GM19397 (cell line): Measurements from ENCODE around the gene ZDHHC8.

Experiments
- ATAC-seq: cut with Tn5 transposase; IDR thresholded peaks from one replicate; pipeline ENCODE4 v1.9.1; 2021; ENCODE audit warnings: mild to moderate bottlenecking, moderate library complexity; ENCODE audit not compliant: unreplicated experiment

ZDHHC8 gene, protein sequence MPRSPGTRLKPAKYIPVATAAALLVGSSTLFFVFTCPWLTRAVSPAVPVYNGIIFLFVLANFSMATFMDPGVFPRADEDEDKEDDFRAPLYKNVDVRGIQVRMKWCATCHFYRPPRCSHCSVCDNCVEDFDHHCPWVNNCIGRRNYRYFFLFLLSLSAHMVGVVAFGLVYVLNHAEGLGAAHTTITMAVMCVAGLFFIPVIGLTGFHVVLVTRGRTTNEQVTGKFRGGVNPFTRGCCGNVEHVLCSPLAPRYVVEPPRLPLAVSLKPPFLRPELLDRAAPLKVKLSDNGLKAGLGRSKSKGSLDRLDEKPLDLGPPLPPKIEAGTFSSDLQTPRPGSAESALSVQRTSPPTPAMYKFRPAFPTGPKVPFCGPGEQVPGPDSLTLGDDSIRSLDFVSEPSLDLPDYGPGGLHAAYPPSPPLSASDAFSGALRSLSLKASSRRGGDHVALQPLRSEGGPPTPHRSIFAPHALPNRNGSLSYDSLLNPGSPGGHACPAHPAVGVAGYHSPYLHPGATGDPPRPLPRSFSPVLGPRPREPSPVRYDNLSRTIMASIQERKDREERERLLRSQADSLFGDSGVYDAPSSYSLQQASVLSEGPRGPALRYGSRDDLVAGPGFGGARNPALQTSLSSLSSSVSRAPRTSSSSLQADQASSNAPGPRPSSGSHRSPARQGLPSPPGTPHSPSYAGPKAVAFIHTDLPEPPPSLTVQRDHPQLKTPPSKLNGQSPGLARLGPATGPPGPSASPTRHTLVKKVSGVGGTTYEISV

DNA sequence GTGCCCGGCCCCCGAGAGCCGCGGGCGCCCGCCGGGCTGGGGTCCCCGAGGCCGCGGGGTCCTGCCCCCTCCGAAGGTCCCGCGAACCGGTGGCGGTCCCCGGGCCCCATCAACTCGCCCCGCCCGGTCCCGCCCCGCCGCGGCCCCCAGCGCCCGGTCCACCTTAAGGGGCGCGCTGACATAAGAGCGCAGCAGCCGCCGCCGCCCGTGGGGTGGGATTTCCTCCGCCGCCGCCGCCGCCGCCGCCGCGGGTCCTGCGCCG is at the start of gene ZDHHC8:
Gene ZDHHC8, plus strand, starts transcription at position 208 of the 262 bp plus-strand sequence. CDS start 144 bp downstream, outside the sequence.
- ATAC-seq, result peak; percentile 56

DNA sequence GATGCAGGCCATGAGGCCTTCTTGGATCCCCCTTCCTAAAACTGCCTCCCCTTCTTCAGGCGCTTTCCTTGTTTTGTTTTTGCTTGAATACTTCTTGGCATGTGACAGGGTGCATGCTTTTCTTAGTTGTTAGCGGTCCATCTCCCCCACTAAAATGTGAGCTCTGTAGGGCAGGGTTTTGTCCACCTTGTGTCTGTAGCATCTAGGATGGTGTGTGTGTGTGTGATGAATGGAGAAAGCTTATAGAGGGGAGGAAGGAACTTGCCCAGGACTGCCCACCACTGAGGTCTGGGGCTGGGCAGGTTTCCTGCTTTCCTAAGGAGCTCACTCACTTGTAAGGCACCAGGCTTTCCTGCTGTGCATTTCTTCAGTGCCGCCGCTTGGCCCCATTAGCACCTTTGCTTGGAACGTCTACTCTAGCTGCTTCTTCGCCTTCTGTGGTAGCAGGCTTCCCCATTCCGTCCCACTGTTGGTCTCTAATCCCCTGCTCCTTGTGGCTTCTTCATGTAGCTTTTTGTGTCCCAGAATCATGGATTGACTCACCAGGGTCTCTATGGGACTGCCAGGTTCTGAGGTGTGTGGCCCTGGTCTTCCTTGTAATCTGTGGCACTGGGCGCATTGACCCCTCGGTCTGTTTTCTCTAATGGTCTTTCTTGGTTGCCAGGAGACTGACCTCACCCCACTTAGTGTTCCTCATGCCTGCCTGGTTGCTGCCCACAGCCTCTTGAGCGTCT is 48.3 kb upstream of the ZDHHC8 start:
- no peak for ATAC-seq

DNA sequence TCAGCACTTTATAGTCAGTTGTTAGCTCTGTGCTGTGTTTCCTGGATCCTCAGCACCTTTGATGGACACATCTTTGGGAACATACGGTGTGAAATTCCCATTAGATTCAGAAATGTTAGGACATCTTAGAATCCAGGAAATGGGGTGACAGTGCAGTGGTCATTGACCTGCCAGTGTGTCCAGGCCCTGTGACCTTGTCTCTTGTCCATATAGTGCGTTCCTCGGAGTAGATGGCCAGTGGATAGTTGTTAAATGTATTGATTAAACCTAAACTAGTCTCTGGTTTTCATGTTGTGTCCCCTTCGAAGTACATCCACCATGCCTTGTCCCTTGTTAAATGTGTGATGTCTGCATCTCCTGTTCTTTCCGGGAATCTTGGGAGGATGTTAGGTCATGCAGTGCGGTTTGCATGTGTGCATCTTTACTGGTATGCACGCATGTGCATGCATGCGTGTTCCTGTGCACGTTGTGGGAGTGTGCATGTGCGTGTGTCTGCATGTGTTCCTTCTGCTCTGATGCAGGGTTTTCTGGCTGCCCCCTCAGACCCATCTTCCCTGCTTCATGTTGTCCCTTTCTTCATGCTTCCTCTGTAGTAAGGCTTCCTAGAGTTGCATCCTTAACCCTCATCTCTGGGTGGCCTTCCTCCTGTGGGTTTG is 47.6 kb upstream of the ZDHHC8 start:
- ATAC-seq, result no peak

GRCh38 chr22:20084547-20085413 is 46.8 kb upstream of the ZDHHC8 start:
- no peak for ATAC-seq

- ATAC-seq, result no peak
These were observed 46.0 kb upstream of the ZDHHC8 start for GRCh38 chr22:20085651-20086050.

- no peak for ATAC-seq
These were observed 45.5 kb upstream of the ZDHHC8 start for GRCh38 chr22:20086101-20086599.

DNA sequence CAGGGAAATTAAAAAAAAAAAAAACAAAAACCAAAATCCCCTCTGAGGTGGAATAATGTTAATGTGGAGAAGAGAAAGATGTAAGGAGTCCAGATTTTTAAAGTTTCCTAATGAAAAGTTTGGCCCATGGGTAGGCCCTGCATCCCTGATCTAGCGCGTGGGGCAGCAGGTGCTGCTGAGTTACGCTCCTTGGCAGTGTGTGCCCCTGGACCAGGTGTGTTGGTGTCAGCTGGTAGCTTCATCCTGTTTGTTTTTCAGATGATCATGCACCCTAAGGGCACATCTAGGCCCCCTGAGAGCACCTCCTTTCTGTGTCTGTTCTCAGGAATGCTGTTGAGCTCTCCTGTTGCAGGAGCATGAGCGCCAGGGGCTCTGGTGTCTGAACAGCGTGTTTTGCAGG is 44.8 kb upstream of the ZDHHC8 start:
- ATAC-seq, result no peak

- ATAC-seq, result no peak
These were observed 44.0 kb upstream of the ZDHHC8 start for GRCh38 chr22:20087319-20088262.

GRCh38 chr22:20088263-20088648 is 43.3 kb upstream of the ZDHHC8 start:
- ATAC-seq, result no peak

GRCh38 chr22:20089226-20089976 is 42.2 kb upstream of the ZDHHC8 start:
- no peak for ATAC-seq

GRCh38 chr22:20089977-20090729 is 41.5 kb upstream of the ZDHHC8 start:
- ATAC-seq, result no peak

DNA sequence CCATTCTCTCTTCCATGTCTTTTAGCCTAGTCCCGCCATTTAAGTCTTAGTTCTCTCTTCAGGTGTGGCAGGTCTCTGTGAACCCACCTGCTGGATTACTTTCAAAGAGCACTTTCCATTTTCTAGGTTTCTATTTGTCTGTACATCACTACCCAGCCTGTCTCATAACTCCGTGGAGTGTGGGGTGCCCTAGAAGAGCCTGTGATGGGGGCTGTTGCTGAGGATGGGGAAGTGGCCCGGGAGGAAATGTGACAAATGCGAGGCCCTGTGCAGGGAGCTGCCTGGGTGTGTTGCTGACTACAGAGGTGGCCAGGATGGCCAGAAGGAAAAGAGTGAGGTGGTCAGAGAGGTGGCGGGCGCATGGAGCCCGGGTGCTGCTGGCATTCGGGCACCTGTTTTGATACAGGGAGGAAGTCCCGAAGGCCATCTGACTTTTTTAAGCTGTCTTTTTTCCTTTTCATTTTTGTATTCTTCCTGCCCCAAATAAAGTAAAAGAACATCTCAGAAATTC is 40.8 kb upstream of the ZDHHC8 start:
- no peak for ATAC-seq

DNA sequence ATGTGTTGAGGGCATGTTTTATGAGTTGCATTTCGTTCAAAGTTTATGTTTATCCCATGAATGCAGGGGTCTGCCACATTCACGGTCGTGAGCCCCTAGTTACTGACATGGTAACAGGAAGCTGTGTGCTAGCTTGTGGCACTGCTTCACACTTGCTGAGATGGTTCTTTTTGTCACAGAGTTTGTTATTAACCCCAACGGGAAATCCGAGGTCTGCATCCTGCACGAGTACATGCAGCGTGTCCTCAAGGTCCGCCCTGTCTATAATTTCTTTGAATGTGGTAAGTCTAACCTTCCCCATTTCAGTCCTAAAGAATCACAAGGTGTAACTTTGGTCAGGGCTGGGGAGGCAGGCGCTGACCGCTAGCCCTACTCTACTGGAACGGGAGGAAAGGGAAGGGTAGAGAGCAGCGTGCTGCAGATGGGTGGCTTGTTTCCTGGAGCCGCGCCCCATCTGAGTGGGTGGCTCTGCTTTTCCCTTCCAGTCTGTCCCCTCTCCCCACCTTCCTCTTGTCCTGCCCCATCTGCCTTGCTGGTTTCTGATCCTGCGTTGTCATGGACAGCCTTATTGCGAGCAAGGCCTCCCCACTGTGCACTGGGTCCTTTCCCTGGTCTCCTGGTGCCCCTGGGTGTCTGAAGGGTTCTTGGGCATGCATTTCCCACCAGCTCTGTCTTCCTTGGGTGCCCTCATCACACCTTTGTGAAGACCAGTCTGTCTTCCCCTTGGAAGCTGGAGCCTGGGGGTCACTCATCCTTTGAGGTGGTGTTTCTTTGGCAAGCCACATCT is 39.7 kb upstream of the ZDHHC8 start:
- ATAC-seq, result no peak

DNA sequence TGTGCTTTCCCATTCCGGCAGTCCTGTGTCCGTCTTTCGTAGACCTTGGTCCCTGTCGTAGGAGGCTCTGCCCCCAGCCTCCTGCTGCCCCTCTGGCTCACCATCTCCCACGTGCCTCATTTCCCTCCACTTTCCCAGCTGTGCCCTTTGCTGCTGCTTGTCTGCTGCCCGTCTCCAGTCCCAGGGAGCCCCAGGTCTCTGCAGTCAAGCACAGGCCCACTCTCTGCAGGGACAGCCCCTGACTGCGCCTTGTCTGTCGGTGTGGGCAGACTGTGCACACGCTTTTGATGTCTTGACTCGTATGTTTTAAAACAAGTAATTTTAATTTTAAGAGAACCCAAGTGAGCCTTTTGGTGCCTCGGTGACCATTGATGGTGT is 39.1 kb upstream of the ZDHHC8 start:
- ATAC-seq, result no peak

DNA sequence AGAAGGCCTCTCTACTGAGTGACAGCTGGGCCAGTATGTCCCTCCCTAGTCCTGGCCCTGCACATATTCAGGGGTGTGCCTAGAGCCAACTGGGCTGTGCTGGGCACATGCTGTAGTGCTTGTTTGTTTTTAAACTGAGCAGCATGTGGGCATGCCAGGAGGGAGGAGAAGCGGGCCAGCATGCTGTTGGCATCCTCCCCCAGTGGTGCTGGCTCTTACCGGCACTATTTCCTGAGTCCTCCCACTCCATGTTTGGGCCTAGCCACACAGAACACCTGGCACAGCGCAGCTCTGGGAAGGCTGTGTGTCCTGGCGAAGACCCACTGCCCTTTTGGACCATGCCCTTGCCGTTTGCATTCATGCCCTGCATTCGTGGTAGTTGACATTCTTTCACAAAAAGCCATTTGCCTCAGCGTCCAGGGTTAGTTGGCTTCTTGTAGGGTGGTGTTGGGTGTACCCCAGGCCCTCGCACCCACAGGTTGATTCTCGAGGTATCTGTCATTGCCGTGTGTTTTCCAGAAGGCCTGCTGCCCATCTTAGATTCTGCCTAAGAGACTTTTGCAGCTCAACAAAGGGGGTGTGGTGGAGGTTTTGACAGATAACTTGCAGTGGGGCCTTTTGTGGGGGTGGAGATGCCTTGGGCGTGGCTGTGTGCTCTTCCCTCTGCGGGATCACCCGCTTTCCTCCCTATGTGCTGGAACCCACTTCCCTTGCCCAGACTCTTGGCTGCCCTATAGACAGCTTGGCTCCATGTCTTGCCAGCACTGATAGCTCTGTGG is 38.0 kb upstream of the ZDHHC8 start:
- ATAC-seq, result no peak
